Jurkat, Clone E6-1 (cell line): ENCODE measurements around the gene KRT20.
"Not testable (repeated sequence)": the region's sequence is repeated elsewhere in the genome, so short reads cannot be mapped to it uniquely, and the experiment has no call there.

ENCODE experiments used
- DNase-seq: peaks from one replicate; pipeline ENCODE4 v3.0.0-alpha.2; 2011; ENCODE audit warnings: low read depth, low spot score
- H3K4me3 ChIP-seq: 2 replicates; pipeline ENCODE4 v1.5.1; 2011; ENCODE audit warnings: mild to moderate bottlenecking, low read length, control low read depth, moderate library complexity

The KRT20 gene

DNA sequence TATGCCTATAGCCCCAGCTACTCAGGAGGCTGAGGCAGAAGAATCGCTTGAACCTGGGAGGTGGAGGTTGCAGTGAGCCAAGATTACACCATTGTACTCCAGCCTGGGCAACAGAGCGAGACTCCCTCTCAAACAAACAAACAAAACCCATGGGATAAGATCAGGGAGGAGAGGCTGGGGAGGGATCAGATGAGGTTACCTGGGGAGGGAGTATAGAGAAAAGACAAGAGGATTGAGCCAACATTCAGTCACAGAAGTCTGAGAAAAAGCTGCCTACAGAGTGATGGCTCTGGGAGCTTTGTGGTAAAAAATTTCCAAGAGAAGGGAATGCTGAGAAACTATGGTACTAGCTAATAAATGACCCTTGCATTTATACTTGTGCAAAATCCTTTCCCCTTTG is 26.4 kb downstream of the KRT20 start:
- not testable (repeated sequence) for DNase-seq, H3K4me3 ChIP-seq

DNA sequence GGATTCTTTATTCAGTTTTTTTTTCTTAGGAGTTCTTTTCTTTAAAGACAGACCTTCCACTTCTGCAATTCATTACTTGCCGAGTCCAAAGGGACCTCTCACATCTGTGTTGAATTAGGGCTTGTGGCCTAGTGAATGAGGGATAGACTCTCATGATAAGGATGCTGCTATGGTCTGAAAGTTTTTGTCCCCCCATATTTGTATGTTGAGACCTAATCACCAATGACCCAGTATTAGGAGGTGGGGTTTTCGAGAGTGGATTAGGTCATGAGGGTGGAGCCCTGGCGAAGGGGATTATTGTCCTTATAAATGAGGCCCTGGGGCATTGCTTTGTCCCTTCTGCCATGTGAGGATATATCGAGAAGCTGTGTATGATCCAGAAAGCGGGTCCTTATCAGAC is 27.5 kb downstream of the KRT20 start:
- no peak for DNase-seq

GRCh38 chr17:40854175-40854814 is 30.7 kb downstream of the KRT20 start:
- no peak for DNase-seq
- no peak overlapping the region for H3K4me3 ChIP-seq

More for the DNA sequence above, 27.5 kb downstream of the KRT20 start:
- no peak overlapping the region for H3K4me3 ChIP-seq

DNA sequence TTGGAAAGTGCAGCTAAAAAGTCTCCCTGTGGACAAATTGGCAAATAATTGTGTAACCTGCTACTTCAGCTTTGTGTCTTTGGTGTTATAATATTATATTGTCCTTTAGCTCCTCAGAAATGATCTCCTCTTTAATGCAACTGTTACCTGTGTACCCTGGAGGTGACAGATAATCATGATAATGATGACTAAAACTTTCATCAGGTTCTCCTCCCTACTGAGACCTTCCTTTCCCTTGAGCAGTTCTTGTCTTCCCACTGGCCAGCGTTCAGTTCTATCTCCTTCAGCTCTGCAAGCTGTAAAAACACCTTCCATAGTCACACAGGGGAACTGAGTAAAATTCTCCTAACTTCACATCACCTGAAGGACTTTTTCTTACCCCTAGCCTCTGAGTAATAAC is 32.7 kb downstream of the KRT20 start:
- no peak overlapping the region for H3K4me3 ChIP-seq
- DNase-seq = no peak

DNA sequence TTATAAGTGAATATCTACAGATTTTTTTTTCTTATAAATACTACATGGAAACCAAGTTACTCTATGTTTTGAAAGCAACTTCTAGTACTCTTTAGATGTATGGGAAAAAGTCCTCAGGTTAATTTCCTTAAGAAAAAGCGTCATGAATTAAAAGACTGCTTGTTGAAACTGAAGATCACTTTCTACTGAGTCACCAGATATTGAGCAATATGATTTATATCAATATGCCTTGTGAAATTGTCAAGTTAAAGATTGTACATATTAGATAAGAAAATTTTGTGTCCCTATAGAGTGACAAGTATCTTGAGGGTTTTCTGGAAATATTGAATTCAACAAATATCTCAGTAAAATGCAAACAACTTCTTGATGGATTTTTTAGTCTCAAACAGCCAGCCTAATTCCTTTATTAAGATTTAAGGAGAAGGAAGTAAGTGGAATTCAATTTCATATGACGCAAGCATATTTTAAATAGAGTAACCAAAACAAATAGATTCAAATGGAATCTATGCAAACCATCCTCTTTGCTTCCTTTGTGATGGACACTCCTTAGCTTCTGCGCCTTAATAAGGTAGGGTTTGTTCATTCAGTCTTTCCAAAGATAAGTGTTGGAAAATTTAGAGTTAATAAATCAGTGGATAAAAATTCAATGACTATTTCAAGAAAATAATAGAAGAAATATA is 34.6 kb downstream of the KRT20 start:
- H3K4me3 ChIP-seq = no peak overlapping the region
- DNase-seq = no peak

DNA sequence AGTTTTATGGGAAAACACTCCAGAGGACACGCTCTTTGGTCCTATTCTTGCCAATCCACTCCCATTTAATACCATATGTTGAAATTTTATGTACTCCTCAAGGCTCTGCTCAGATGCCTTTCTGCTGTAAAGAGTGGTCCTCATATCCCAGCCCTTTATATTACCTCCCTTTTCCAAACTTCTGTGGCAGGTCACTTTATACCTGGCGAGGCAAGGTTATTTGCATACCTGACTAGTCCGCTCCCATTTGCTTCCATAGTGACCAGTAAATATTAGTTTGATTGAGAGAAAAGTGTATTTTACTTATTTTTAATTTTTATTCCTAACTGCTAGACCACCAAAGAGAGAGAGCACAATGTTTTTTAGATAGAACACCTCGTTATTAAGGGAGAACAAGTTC is 35.3 kb downstream of the KRT20 start:
- DNase-seq = no peak

GRCh38 chr17:40848583-40849235 is 36.3 kb downstream of the KRT20 start:
- H3K4me3 ChIP-seq = no peak overlapping the region
- no peak for DNase-seq

More for the DNA sequence above, 35.3 kb downstream of the KRT20 start:
- no peak overlapping the region for H3K4me3 ChIP-seq

GRCh38 chr17:40846515-40847144 is 38.4 kb downstream of the KRT20 start:
- no peak overlapping the region for H3K4me3 ChIP-seq
- no peak for DNase-seq

GRCh38 chr17:40844671-40845107 is 40.4 kb downstream of the KRT20 start:
- no peak for DNase-seq
- H3K4me3 ChIP-seq = no peak overlapping the region

DNA sequence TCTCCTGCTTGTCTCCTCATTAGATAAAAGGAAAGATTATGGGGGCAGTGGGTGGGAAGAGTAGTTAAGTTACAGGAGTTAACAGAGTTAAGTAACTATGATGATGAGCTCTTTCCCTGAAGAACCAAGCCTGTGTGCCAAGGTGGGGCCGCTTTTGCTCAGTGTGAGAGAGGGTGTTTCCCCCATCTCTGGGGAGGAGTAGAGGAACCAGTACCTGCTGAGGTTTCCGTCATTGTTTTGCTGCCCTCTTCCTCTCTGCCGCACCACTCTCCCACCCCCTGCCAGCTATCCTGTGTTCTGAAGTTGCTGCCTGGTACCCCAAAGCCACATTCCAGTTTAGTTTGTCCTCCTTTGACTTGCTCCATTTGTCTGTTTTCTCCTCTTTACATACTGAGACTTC is 41.8 kb downstream of the KRT20 start:
- no peak overlapping the region for H3K4me3 ChIP-seq
- DNase-seq = no peak

GRCh38 chr17:40841246-40841645 is 43.8 kb downstream of the KRT20 start:
- no peak for DNase-seq
- H3K4me3 ChIP-seq = no peak overlapping the region

DNA sequence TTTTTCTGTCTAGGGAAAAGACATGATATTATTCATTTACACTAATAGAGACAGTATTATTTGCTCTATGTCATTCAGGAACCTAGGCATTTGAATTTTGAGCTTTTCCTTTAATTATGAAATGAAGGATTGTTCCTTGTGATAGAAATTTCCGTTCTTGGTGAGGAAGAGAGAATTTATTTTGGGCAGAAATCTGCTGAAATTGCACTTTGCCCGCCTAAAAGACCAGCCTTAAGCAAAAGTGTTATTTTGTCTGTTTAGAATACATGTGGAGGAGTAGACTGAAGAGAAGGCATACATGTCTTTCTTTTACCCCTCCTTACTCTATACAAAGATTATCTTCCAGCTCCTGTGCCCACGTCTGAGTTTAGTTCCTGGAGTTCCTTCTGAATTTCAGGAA is 45.8 kb downstream of the KRT20 start:
- no peak overlapping the region for H3K4me3 ChIP-seq
- no peak for DNase-seq

GRCh38 chr17:40836020-40836419 is 49.0 kb downstream of the KRT20 start:
- H3K4me3 ChIP-seq = no peak overlapping the region
- no peak for DNase-seq

DNA sequence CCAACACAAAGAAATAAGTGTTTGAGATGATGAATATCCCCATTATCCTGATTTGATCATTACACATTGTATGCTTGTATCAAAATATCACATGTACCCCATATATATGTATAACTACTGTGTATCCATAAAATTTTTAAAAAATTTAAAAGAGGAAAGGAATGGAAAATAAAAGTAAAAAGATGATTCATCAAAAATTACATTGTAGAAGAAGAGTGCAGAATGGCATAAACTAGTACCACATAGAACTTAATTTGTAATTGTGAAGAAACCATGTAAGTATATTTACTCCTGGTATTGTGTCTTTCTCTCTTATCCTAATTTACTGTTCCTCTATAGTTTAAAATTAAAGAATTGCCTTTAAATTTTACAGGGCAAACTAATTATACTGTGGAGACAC is 51.2 kb downstream of the KRT20 start:
- DNase-seq = no peak

DNA sequence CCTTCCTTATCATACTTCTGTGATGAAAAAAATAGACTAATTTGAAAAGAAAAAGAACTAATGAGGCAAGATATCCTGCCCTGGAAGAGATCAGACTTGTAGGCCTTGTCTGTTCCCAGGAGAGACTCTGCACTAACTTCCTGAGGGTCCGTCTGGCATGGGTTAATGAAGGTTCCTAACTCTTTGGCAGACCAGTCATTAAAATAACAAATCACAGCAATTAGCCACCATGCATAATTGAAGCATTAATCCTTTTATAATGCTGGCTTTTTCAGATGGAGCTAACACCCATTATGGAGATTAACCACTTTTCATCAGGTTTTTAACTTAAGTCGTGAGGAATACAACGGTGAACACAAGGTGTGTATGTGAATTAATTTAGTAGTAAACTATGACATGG is 52.2 kb downstream of the KRT20 start:
- DNase-seq = no peak

More for the DNA sequence above, 51.2 kb downstream of the KRT20 start:
- no peak overlapping the region for H3K4me3 ChIP-seq

GRCh38 chr17:40830085-40830776 is 54.8 kb downstream of the KRT20 start:
- no peak overlapping the region for H3K4me3 ChIP-seq
- no peak for DNase-seq

More for the DNA sequence above, 52.2 kb downstream of the KRT20 start:
- H3K4me3 ChIP-seq = no peak overlapping the region

- DNase-seq = no peak
- H3K4me3 ChIP-seq = peak overlapping the region; percentile 32
Measured at GRCh38 chr17:40828454-40829044, 56.5 kb downstream of the KRT20 start.

DNA sequence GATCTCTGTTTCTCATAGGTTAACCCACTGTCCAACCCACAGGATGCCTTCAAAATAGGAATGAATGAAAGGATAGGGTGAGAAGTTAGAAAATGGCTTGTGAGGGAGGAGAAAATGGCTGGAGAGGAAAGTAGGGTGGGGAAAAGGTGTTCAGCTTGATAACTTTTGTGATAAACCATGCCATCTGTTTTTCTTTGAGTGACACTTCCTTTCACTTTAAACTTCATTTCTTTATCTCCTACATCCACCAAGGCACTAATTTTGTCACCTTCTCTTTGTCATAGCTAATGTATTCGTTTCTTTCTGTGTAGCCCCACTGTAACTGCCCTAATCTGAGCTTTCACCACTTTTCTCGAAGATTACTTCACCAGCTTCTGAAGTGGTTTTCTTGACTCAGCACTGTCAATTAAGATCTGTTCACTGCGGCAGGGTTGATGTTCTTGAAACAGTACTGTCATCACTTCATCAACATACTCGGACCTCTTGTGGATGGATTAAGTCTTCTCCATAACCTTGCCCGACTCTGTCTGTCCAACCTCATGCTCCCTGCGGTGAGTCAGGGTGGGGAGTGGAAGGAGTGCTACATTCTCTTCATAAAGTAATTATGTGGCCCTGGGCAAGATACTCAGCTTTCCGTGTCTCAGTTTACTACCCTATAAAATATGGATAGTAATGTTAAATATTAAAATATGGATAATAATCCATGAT is 57.1 kb downstream of the KRT20 start:
- DNase-seq = peak; percentile 94
- H3K4me3 ChIP-seq = peak overlapping the region; percentile 32
